GM21529 (cell line): ENCODE data around the gene KSR1.

Experiments
- ATAC-seq: cut with Tn5 transposase; IDR thresholded peaks from one replicate; pipeline ENCODE4 v1.9.1; 2021; ENCODE audit not compliant: unreplicated experiment

Gene KSR1

DNA sequence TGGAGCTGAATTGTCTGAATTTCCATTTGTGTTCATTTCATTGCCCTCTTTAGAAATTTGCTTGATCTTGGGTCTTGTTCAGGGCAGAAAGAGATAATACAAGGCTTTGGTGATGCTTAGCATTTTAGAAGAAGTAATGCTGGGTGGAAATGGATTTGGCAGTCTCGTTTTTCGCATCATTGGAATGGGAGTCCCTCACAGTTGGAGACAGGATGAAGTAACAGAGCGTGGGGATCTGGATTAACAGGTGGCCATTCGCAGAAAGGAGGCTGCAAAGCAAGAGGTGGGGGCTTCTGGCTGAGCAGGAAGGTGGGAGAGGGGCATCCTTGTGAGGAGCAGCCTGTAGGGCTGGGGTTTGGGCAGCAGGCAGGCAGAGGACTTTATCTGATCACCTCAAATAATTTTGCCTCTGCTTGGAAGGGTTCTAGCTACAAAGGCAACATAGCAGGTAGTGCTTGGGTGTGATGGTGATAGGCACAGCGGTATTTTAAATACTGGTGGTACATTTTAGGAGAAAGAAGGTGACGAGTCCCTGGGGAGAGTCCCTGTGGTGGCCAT, 17.0 kb downstream of the KSR1 start:
- ATAC-seq, result no peak

- peak; percentile 37 for ATAC-seq
Observed at GRCh38 chr17:27473748-27474609, 17.7 kb downstream of the KSR1 start.

- no peak for ATAC-seq
Observed at GRCh38 chr17:27475070-27475673, 18.9 kb downstream of the KSR1 start.

- ATAC-seq, result no peak
Observed at GRCh38 chr17:27475981-27476895, 20.0 kb downstream of the KSR1 start.

DNA sequence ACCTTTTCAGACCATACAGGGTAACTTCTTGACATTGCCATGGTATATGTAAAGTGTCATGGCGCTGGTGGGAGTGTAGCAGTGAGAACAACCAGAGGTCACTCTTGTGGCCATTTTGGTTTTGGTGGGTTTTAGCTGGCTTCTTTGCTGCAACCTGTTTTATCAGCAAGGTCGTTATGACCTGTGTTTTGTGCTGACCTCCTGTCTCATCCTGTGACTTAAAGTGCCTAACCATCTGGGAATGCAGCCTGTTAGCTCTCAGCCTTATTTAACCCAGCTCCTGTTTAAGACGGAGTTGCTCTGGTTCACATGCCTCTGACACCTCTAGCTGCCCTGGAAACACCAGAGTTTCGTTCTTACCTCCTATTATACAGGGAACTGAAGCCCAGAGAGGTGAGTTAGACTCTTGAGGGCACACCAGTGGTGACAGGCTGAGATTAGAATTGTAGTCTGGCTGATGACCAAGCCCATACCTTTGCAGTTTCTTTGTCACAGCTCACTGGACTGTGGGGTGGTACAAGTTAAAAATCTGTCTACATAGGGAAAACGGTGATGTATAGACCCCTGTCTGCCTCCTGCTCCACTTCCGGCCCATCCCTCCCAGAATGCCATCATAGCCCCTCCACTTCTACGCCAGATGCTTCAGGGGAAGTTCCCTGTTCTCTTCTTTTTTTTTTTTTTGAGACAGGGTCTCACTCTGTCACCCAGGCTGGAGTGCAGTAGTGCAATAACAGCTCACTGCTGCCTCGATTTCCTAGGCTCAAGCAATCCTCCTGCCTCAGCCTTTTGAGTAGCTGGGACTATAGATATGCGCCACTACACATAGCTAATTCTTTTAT, 21.0 kb downstream of the KSR1 start:
- no peak for ATAC-seq

GRCh38 chr17:27477971-27478684, 21.9 kb downstream of the KSR1 start:
- no peak for ATAC-seq

- ATAC-seq, result no peak
Observed at GRCh38 chr17:27478901-27479538, 22.8 kb downstream of the KSR1 start.

- ATAC-seq, result no peak
Observed at GRCh38 chr17:27479838-27480237, 23.6 kb downstream of the KSR1 start.

GRCh38 chr17:27480699-27481098, 24.5 kb downstream of the KSR1 start:
- no peak for ATAC-seq

- peak; percentile 61 for ATAC-seq
Observed at GRCh38 chr17:27481327-27481726, 25.1 kb downstream of the KSR1 start.

GRCh38 chr17:27485125-27485524, 28.9 kb downstream of the KSR1 start:
- no peak for ATAC-seq

DNA sequence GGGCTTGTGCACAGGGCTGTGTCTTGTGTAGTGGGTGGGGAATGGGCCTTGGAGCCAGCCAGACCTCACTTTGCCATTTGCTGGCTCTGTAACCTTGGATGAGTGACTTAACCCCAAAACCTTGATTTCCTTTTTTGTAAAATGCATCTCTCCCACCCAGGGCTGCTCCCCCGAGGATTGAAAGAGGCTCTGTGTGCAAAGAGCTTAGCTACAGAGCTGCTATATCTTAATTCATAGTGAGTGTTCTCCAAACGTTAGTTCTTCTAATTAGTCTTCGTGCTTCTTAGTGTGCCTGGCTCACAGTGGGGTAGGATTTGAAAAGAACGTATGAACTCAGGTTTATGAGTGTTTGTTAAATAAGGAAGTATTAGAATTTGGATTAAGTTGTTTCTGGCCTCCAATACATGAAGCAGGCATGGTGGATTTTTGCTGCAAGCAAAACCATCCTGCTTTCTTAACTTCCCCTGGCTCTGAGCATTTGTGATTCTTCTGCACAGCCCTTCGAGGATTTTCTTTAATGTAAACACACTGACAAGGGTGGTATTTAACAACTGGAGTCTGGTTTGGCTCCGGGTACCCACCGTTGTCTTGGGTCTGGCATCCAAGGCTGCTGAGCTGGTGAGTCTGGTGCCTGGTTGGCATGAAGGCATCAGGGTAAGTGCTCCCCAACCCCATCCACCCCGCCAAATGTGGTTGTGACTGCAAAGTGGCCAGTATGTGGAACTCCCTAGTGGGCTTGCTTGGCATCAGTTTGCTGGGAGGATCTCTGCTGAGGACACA, 29.7 kb downstream of the KSR1 start:
- no peak for ATAC-seq

DNA sequence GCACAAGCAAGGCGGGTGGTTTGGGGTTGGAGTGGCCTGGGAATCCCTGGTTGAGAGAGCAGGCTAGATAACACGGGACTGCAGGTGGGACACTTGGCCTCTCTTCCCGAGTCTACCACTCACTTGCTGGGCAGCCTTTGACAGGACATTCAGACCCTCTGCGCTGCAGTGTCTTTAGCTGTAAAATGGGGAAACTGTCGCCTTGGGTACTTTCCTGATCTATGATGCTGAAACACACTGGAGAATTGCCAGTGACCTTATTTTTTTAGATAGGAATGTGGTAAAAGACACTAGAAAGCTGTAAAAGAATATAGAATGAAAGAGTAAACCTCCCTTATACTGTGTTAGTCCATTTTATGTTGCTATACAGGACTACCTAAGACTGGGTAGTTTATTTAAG, 30.5 kb downstream of the KSR1 start:
- no peak for ATAC-seq

DNA sequence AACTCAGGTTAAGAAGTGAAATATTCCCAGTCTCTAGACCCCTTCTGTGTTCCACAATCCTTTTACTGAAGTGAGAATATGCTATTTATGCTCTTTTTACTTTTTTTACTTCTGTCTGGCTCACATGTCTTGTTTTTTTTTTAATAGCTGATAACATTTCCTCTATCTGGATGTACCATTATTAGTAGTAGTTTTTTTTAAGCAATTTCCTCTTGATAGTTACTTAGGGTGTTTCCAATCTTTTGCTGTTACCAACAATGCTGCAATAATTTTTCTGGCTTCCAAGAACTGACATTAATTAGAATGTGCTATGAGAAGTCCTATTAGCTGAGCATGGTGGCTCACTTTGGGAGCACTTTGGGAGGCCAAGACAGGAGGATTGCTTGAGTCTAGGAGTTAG, 32.0 kb downstream of the KSR1 start:
- ATAC-seq, result no peak

GRCh38 chr17:27489045-27489715, 32.9 kb downstream of the KSR1 start:
- no peak for ATAC-seq

DNA sequence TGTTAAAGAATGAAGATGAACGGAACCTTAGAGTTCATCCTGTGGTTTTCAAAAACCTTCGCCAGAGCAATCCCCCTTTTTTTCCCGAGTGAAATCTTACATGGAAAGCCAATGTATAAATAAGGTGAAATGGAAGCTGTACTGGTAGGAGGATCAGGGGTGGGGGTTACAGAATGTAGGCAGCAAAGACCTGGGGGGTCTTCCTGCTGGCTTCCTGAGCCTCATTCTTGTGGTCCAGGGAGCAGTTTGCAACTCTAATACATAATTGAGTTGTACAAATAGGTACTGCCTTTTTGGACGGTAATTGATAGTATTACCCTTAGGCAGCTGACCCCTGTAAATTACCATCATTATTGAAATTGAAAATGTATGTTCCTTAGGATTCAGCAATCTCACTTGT, 34.1 kb downstream of the KSR1 start:
- no peak for ATAC-seq

DNA sequence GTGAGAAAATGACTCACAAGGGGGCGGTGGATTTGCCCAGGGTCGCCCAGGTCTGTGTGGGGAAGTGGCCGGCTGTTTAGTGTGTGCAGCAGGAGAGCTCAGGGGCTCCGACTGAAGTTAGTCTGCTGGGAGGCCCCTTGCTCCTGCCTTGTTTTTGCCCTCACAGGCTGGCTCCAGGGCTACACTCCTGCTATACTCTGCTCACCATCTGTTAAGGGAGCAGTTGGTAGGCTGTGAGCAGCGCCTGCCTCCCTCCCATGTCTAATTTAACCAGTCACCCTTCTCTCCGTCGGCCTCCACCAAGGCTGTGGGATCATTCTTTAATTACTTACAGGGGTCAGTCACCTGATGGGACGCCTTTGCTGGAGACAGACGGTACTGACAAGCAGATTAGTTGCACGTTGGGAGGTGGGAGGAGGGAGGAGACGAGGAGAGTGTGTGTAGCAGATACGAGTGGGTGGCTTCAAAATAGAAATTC, 35.5 kb downstream of the KSR1 start:
- ATAC-seq, result no peak

DNA sequence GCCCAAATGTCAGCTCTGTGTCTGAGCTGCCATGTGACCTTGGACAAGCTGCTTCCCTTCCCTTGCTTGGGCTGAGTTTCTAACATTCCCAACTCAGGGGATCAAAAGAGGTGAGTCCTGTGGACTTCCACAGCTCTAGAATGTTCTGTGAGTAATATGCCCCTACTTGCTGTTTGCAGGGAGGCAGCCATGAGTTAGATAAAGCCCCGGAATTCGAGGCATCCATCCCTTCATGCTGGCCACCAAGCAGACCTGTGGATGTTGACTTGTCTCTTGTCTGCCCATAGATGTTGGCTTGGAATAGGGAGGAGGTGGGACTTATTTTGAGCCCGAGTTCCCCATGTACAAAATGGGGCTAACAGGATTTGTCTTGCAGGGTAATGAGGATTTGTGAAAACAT, 36.2 kb downstream of the KSR1 start:
- no peak for ATAC-seq
